ENCODE data around the gene NPHP1. TPM values are rescaled to one million over a fixed set of nuclear protein-coding genes. Genes with fewer than 3 reads are reported as not detected.
"Not testable (repeated sequence)": the region's sequence is repeated elsewhere in the genome, so short reads cannot be mapped to it uniquely, and the experiment has no call there.

The NPHP1 gene
- total RNA-seq (1 to 10 TPM; 2.4 to 8.0 (median 4.5) TPM), polyA plus RNA-seq (10 to 100 TPM in 2 of 3 donors, 1 to 10 TPM in 1; 6.5 to 14.2 (median 10.3) TPM)
- long read RNA-seq, donor 1, partial matches to known transcripts, result 0 of 4 reads
- long read RNA-seq, donor 1, other reads (novel, unspliced or antisense), result 0 of 4 reads
- long read RNA-seq, donor 2, partial matches to known transcripts, result 0 of 2 reads
- long read RNA-seq, donor 2, other reads (novel, unspliced or antisense), result 0 of 2 reads
- long read RNA-seq, donor 3, partial matches to known transcripts, result 0 of 3 reads
- long read RNA-seq, donor 3, other reads (novel, unspliced or antisense), result 0 of 3 reads
- long read RNA-seq, donor 4, result 0 reads
- long read RNA-seq, donor 5, partial matches to known transcripts, result 1 of 8 reads
- long read RNA-seq, donor 5, other reads (novel, unspliced or antisense), result 2 of 8 reads
- long read RNA-seq, donor 6, partial matches to known transcripts, result 1 of 4 reads
- long read RNA-seq, donor 6, other reads (novel, unspliced or antisense), result 0 of 4 reads
- long read RNA-seq, donor 7, result 0 reads
- long read RNA-seq, donor 8, partial matches to known transcripts, result 0 of 2 reads
- long read RNA-seq, donor 8, other reads (novel, unspliced or antisense), result 0 of 2 reads
- long read RNA-seq, donor 9, partial matches to known transcripts, result 6 of 8 reads
- long read RNA-seq, donor 9, other reads (novel, unspliced or antisense), result 0 of 8 reads
- long read RNA-seq, donor 10, partial matches to known transcripts, result 0 of 1 reads
- long read RNA-seq, donor 10, other reads (novel, unspliced or antisense), result 0 of 1 reads

DNA sequence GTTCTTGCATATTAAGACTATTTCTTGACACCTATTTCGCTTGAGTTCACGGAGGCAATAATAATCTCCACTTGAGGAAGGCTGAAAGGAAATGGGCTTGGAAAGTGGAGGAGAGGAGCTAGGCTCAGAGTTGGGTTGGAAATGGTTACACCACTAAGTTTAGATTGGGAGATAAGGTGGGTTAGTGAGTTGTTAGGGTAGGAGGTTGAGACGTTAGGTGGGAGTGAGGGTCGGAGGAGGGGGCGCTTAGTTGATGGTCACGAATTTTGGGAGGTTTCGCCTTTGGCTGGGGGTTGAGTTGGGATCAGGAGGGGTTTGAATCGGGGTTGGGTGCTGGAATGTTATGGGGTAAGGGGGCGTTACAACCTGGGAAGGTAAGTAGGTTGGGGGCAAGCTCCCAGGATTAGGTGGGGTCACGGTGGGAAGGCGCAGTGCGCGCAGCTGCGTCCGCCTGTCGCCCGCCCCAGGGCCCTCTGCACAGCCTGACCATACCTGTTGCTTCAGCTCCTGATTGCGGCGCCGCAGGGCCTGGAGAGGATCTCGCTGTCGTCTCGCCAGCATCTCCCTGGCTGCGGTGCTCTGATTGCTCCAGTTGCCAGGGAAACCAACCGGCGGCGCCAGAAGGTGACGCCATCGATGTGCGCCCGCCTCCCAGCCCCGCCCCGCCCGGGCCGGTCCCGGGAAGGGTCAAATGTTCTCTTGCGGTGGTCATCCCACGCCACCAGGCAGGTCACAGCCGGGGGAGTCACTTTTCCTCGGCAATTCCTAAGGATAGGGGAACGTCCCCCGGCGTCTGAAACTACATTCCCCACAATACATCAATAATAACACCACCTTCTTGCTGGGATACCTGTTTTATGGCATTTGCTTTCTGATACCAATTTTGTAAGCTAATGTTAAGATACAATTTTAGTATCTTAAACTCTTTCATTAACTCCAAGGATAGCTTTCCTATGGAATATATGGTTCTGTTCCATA is at the start of gene NPHP1:
Gene NPHP1 (minus strand): TSS at position 606 of the 978 bp plus-strand sequence. CDS start 45 bp downstream, at position 561.
- Histone ChIP-seq H3K4me3 (peak within 1 kb of the TSS in 3 of 4 donors; percentile 52 to 64 (median 53)), H3K9me3 (replicated peaks in 1 of 3) (no peaks in the 10 kb centered on the region), H3K27ac (no peak within 1 kb of the TSS), H3K36me3 (replicated peaks in 1 of 2) (no peaks in the 10 kb centered on the region), H3K4me1 (replicated peaks in 1 of 2) (peaks cover 0 to 6% of the 10 kb centered on the region in 2 donors), H3K27me3 (no peaks in the 10 kb centered on the region)
- 1 to 2% (median 1%) methylated on average over 23 to 43 of the region's 43 CpGs for WGBS, 4 donors
- DNase-seq, result peak; percentile 83 to 95 (median 88)
- intact Hi-C loops (cut with DNase I), result no loop called here
- TF ChIP-seq, protein P1, sequence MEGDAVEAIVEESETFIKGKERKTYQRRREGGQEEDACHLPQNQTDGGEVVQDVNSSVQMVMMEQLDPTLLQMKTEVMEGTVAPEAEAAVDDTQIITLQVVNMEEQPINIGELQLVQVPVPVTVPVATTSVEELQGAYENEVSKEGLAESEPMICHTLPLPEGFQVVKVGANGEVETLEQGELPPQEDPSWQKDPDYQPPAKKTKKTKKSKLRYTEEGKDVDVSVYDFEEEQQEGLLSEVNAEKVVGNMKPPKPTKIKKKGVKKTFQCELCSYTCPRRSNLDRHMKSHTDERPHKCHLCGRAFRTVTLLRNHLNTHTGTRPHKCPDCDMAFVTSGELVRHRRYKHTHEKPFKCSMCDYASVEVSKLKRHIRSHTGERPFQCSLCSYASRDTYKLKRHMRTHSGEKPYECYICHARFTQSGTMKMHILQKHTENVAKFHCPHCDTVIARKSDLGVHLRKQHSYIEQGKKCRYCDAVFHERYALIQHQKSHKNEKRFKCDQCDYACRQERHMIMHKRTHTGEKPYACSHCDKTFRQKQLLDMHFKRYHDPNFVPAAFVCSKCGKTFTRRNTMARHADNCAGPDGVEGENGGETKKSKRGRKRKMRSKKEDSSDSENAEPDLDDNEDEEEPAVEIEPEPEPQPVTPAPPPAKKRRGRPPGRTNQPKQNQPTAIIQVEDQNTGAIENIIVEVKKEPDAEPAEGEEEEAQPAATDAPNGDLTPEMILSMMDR (IDR thresholded peaks at IDR 0.05), result no peak
- peak; percentile 9 to 48 for TF ChIP-seq POLR2A (IDR thresholded peaks at IDR 0.05)

- H3K9me3 ChIP-seq (replicated peaks in 1 of 3); H3K36me3 ChIP-seq (replicated peaks in 1 of 2); H3K27me3 ChIP-seq; H3K4me1 ChIP-seq (replicated peaks in 1 of 2); H3K27ac ChIP-seq; intact Hi-C loops (cut with DNase I); H3K4me3 ChIP-seq: not testable (repeated sequence)
- DNase-seq, result peak in 1 of 7 donors; percentile 13
- WGBS, 4 donors, result 65 to 86% (median 73%) methylated on average over 2 to 6 of the region's 7 CpGs
These were observed 43.4 kb upstream of the NPHP1 start for GRCh38 chr2:110248081-110248795.

GRCh38 chr2:110245488-110246435 is 40.9 kb upstream of the NPHP1 start:
- no CpG with 5 or more reads among the region's 89 CpGs for WGBS, 4 donors
- H3K4me3 ChIP-seq; H3K27me3 ChIP-seq; H3K36me3 ChIP-seq (replicated peaks in 1 of 2); DNase-seq; H3K27ac ChIP-seq; H3K4me1 ChIP-seq (replicated peaks in 1 of 2); H3K9me3 ChIP-seq (replicated peaks in 1 of 3); intact Hi-C loops (cut with DNase I): not testable (repeated sequence)

- 87 to 100% (median 100%) methylated on average over 1 of the region's 3 CpGs; no CpG with 5 or more reads in 1 of the 4 donors for WGBS, 4 donors
These were observed 38.5 kb upstream of the NPHP1 start for GRCh38 chr2:110243283-110243682.

GRCh38 chr2:110234514-110234913 is 29.7 kb upstream of the NPHP1 start:
- intact Hi-C loops (cut with DNase I); H3K4me3 ChIP-seq; H3K36me3 ChIP-seq (replicated peaks in 1 of 2); H3K4me1 ChIP-seq (replicated peaks in 1 of 2); DNase-seq; H3K9me3 ChIP-seq (replicated peaks in 1 of 3); H3K27me3 ChIP-seq; H3K27ac ChIP-seq: not testable (repeated sequence)
- WGBS, 4 donors, result 46 to 56% (median 56%) methylated on average over 5 of the region's 5 CpGs; no CpG with 5 or more reads in 1 of the 4 donors

More at GRCh38 chr2:110243283-110243682, 38.5 kb upstream of the NPHP1 start:
- H3K27ac ChIP-seq; H3K36me3 ChIP-seq (replicated peaks in 1 of 2); H3K9me3 ChIP-seq (replicated peaks in 1 of 3); intact Hi-C loops (cut with DNase I); DNase-seq; H3K4me3 ChIP-seq; H3K4me1 ChIP-seq (replicated peaks in 1 of 2); H3K27me3 ChIP-seq: not testable (repeated sequence)

- whole genome bisulfite sequencing, 4 donors, result no CpG with 5 or more reads among the region's 1 CpG
- DNase-seq; H3K27me3 ChIP-seq; H3K4me3 ChIP-seq; H3K9me3 ChIP-seq (replicated peaks in 1 of 3); H3K4me1 ChIP-seq (replicated peaks in 1 of 2); H3K27ac ChIP-seq; H3K36me3 ChIP-seq (replicated peaks in 1 of 2); intact Hi-C loops (cut with DNase I): not testable (repeated sequence)
These were observed 25.1 kb upstream of the NPHP1 start for GRCh38 chr2:110229886-110230285.

GRCh38 chr2:110222626-110223025 is 17.8 kb upstream of the NPHP1 start:
- 80 to 92% (median 89%) methylated on average over 1 of the region's 1 CpG for WGBS, 4 donors
- H3K36me3 ChIP-seq (replicated peaks in 1 of 2); H3K9me3 ChIP-seq (replicated peaks in 1 of 3); intact Hi-C loops (cut with DNase I); H3K4me3 ChIP-seq; DNase-seq; H3K27ac ChIP-seq; H3K4me1 ChIP-seq (replicated peaks in 1 of 2): not testable (repeated sequence)
- H3K27me3 ChIP-seq, result peaks cover 24% of the 10 kb centered on the region
